Superior temporal gyrus (tissue), 1 donor: ENCODE results near the gene EZH2.

Experiments
- DNase-seq: peaks from one replicate; pipeline ENCODE4 v3.0.0-alpha.2; 2016; ENCODE audit errors: extremely low spot score

The EZH2 gene

GRCh38 chr7:148854983-148855382 lies 29.1 kb downstream of the EZH2 start:
- no peak for DNase-seq

GRCh38 chr7:148852272-148852671 lies 31.8 kb downstream of the EZH2 start:
- no peak for DNase-seq

- no peak for DNase-seq
Measured at GRCh38 chr7:148850564-148850963, 33.5 kb downstream of the EZH2 start.

GRCh38 chr7:148849393-148850098 lies 34.5 kb downstream of the EZH2 start:
- no peak for DNase-seq

GRCh38 chr7:148847815-148848734 lies 36.0 kb downstream of the EZH2 start:
- DNase-seq: no peak

GRCh38 chr7:148838905-148839304 lies 45.2 kb downstream of the EZH2 start:
- DNase-seq: no peak

- DNase-seq: no peak
Measured at GRCh38 chr7:148835854-148836253, 48.2 kb downstream of the EZH2 start.

GRCh38 chr7:148834605-148835004 lies 49.5 kb downstream of the EZH2 start:
- no peak for DNase-seq

GRCh38 chr7:148831782-148832181 lies 52.3 kb downstream of the EZH2 start:
- no peak for DNase-seq

- DNase-seq: no peak
Measured at GRCh38 chr7:148830897-148831692, 53.0 kb downstream of the EZH2 start.

GRCh38 chr7:148828965-148829364 lies 55.1 kb downstream of the EZH2 start:
- no peak for DNase-seq

GRCh38 chr7:148825338-148825737 lies 58.8 kb downstream of the EZH2 start:
- DNase-seq: no peak

GRCh38 chr7:148824864-148825263 lies 59.2 kb downstream of the EZH2 start:
- no peak for DNase-seq

- DNase-seq: no peak
Measured at GRCh38 chr7:148821422-148821821, 62.7 kb downstream of the EZH2 start.

- no peak for DNase-seq
Measured at GRCh38 chr7:148819697-148820360, 64.3 kb downstream of the EZH2 start.

- no peak for DNase-seq
Measured at GRCh38 chr7:148815612-148816011, 68.5 kb downstream of the EZH2 start.

- peak; percentile 19 for DNase-seq
Measured at GRCh38 chr7:148814922-148815559, 69.0 kb downstream of the EZH2 start.

- no peak for DNase-seq
Measured at GRCh38 chr7:148813890-148814289, 70.2 kb downstream of the EZH2 start.

GRCh38 chr7:148811892-148812291 lies 72.2 kb downstream of the EZH2 start:
- no peak for DNase-seq

- no peak for DNase-seq
Measured at GRCh38 chr7:148809856-148810255, 74.2 kb downstream of the EZH2 start.

- DNase-seq: no peak
Measured at GRCh38 chr7:148807436-148807835, 76.7 kb downstream of the EZH2 start.
